Adipose tissue (tissue), 3 donors: ENCODE measurements around the gene TOM1. TPM values are rescaled to one million over a fixed set of nuclear protein-coding genes. Genes with fewer than 3 reads are reported as not detected.
"Not testable (repeated sequence)": the region's sequence is repeated elsewhere in the genome, so short reads cannot be mapped to it uniquely, and the experiment has no call there.

ENCODE experiments used
- H3K27ac ChIP-seq: one replicate; pipeline ENCODE4 v1.5.1; 2013; ENCODE audit warnings: low read depth, low read length
- WGBS, 3 donors: extraction: QIAGEN DNeasy Blood & Tissue Kit; methylation state at CpG; one replicate each; pipeline ENCODE4 v1.1.7; 2013; 5-methylcytosine and 5-hydroxymethylcytosine counted together
- polyA plus RNA-seq, 3 donors: library from polyadenylated mRNA; stranded (reverse); fragments of 200-250 nt; gene quantifications; one replicate each; pipeline ENCODE4 v1.2.3, GENCODE V29; 2013
- donor health status: healthy with polysubstance abuse.
- donor health status: Bipolar disorder and iron deficiency.
- donor health status: healthy.

TOM1 gene
- polyA plus RNA-seq, 3 donors: 22.7 to 66.6 (median 40.2) TPM

GRCh38 chr22:35379146-35379993, 79.7 kb downstream of the TOM1 start:
- H3K27ac ChIP-seq: no peak overlapping the region
- WGBS, 3 donors: 57 to 88% (median 79%) methylated on average over 10 of the region's 10 CpGs

- 85 to 93% (median 87%) methylated on average over 6 of the region's 6 CpGs for WGBS, 3 donors
These were observed 80.3 kb downstream of the TOM1 start for GRCh38 chr22:35380013-35380412.

GRCh38 chr22:35380537-35381423, 81.1 kb downstream of the TOM1 start, which contains the start of gene HMOX1:
HMOX1 (plus strand) TSS chr22:35381096; CDS start chr22:35381174, 78 bp downstream.
- WGBS, 3 donors: 3 to 5% (median 4%) methylated on average over 47 of the region's 47 CpGs
- H3K27ac ChIP-seq: peak within 1 kb of the TSS; percentile 2

More at GRCh38 chr22:35380013-35380412, 80.3 kb downstream of the TOM1 start:
- H3K27ac ChIP-seq: no peak overlapping the region

- 42 to 66% (median 59%) methylated on average over 5 of the region's 5 CpGs for WGBS, 3 donors
- peak overlapping the region; percentile 2 for H3K27ac ChIP-seq
These were observed 81.8 kb downstream of the TOM1 start for GRCh38 chr22:35381424-35382009.

- 58 to 95% (median 64%) methylated on average over 3 of the region's 3 CpGs for WGBS, 3 donors
- no peak overlapping the region for H3K27ac ChIP-seq
These were observed 84.0 kb downstream of the TOM1 start for GRCh38 chr22:35383679-35384071.

- H3K27ac ChIP-seq: no peak overlapping the region
- 80 to 85% (median 82%) methylated on average over 4 of the region's 4 CpGs for WGBS, 3 donors
These were observed 84.8 kb downstream of the TOM1 start for GRCh38 chr22:35384527-35384926.

- no peak overlapping the region for H3K27ac ChIP-seq
- WGBS, 3 donors: 66 to 94% (median 87%) methylated on average over 6 of the region's 6 CpGs
These were observed 85.4 kb downstream of the TOM1 start for GRCh38 chr22:35384975-35385588.

- H3K27ac ChIP-seq: no peak overlapping the region
- WGBS, 3 donors: 92 to 96% (median 96%) methylated on average over 19 of the region's 19 CpGs
These were observed 87.1 kb downstream of the TOM1 start for GRCh38 chr22:35386670-35387288.

GRCh38 chr22:35390933-35391332, 91.2 kb downstream of the TOM1 start:
- WGBS, 3 donors: 81 to 93% (median 86%) methylated on average over 5 of the region's 5 CpGs
- no peak overlapping the region for H3K27ac ChIP-seq

- 74 to 97% (median 89%) methylated on average over 2 of the region's 2 CpGs for WGBS, 3 donors
- H3K27ac ChIP-seq: no peak overlapping the region
These were observed 92.7 kb downstream of the TOM1 start for GRCh38 chr22:35392357-35392756.

- H3K27ac ChIP-seq: no peak overlapping the region
These were observed 93.7 kb downstream of the TOM1 start for GRCh38 chr22:35393116-35394010.

GRCh38 chr22:35394011-35394312, 94.3 kb downstream of the TOM1 start:
- WGBS, 3 donors: 41 to 65% (median 56%) methylated on average over 4 of the region's 4 CpGs
- no peak overlapping the region for H3K27ac ChIP-seq

More at GRCh38 chr22:35393116-35394010, 93.7 kb downstream of the TOM1 start:
- WGBS, 3 donors: 72 to 87% (median 83%) methylated on average over 16 of the region's 16 CpGs

GRCh38 chr22:35394810-35395563, 95.3 kb downstream of the TOM1 start:
- WGBS, 3 donors: 91 to 95% (median 93%) methylated on average over 5 of the region's 5 CpGs
- H3K27ac ChIP-seq: no peak overlapping the region

- 50 to 79% (median 51%) methylated on average over 6 of the region's 6 CpGs for WGBS, 3 donors
- H3K27ac ChIP-seq: not testable (repeated sequence)
These were observed 96.9 kb downstream of the TOM1 start for GRCh38 chr22:35396622-35397021.

- H3K27ac ChIP-seq: no peak overlapping the region
- 52 to 69% (median 66%) methylated on average over 13 of the region's 13 CpGs for WGBS, 3 donors
These were observed 97.6 kb downstream of the TOM1 start for GRCh38 chr22:35397095-35397904.
